ENCODE results near the gene TNNC2. TPM values are rescaled to one million over a fixed set of nuclear protein-coding genes. Genes with fewer than 3 reads are reported as not detected.

TNNC2 gene
- total RNA-seq, 1 experiment from 2014 or later: 4.6 TPM

DNA sequence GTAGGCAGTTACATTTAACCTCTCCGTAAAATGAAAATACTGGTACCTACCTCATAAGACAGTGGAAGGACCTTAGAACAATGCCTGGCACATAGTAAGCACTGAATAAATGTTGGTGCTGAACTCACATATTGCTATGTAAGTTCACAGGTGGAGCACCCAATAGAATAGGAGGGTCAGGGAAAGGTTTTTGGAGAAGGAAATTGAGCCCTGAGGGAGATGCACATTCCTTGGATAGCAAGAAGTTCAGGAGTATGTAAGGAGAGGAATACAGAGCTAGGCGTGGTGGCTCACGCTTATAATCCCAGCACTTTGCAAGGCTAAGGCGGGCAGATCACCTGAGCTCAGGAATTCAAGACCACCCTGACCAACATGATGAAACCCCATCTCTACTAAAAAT is 7.6 kb downstream of the TNNC2 start:
- Histone ChIP-seq H3K27ac (ENCODE audit: insufficient read length, low read depth, low read length) (no peak overlapping the region), H3K4me2 (ENCODE audit: insufficient read depth, insufficient read length, low read length) (no peak overlapping the region), H3K23me2 (ENCODE audit: insufficient read length, low read depth, low read length, poor library complexity, severe bottlenecking) (no peaks in the 10 kb centered on the region), H3K9me3 (ENCODE audit: control insufficient read depth, low read depth, low read length) (no peaks in the 10 kb centered on the region), H3K79me2 (ENCODE audit: insufficient read depth, low read length) (no peaks in the 10 kb centered on the region), H2BK5ac (ENCODE audit: insufficient read length, low read length) (no peak overlapping the region), H4K20me1 (ENCODE audit: control insufficient read depth, insufficient read depth, insufficient read length) (no peaks in the 10 kb centered on the region), H4K5ac (ENCODE audit: insufficient read length, low read depth, low read length) (no peak overlapping the region), H3K56ac (ENCODE audit: insufficient read length, low read depth, low read length) (no peak overlapping the region), H3K79me1 (ENCODE audit: insufficient read depth, low read depth, low read length, poor library complexity, severe bottlenecking) (peaks cover under 1% of the 10 kb centered on the region), H2AFZ (ENCODE audit: low read length) (no peak overlapping the region), H3T11ph (ENCODE audit: low read length) (no peak overlapping the region), H3K9ac (ENCODE audit: extremely low read depth, insufficient read length, low read length) (no peak overlapping the region), H2BK120ac (ENCODE audit: low read depth, low read length, poor library complexity, severe bottlenecking) (no peak overlapping the region), H2BK12ac (ENCODE audit: insufficient read length, low read depth, low read length) (no peak overlapping the region), H4K8ac (replicated peaks; ENCODE audit: insufficient read length, low read depth, low read length) (no peak overlapping the region), H3K4me1 (ENCODE audit: insufficient read depth, low read length) (no peaks in the 10 kb centered on the region), H3K4ac (ENCODE audit: low read depth, low read length) (no peak overlapping the region), H3K27me3 (ENCODE audit: insufficient read depth, low read length) (no peaks in the 10 kb centered on the region; the same call in 1 of the 2 replicates), H2BK20ac (ENCODE audit: low read depth, low read length, poor library complexity, severe bottlenecking) (no peak overlapping the region), H3K23ac (ENCODE audit: insufficient read length, low read depth, low read length) (no peak overlapping the region), H2AK5ac (ENCODE audit: insufficient read length, low read length) (no peak overlapping the region), H4K91ac (ENCODE audit: insufficient read length, low read depth, low read length) (no peak overlapping the region), H3K14ac (ENCODE audit: insufficient read depth, low read length) (no peak overlapping the region), H2BK15ac (ENCODE audit: low read depth, low read length) (no peak overlapping the region), H3K18ac (ENCODE audit: insufficient read length, low read depth, low read length) (no peak overlapping the region)
- TF ChIP-seq, protein P1, sequence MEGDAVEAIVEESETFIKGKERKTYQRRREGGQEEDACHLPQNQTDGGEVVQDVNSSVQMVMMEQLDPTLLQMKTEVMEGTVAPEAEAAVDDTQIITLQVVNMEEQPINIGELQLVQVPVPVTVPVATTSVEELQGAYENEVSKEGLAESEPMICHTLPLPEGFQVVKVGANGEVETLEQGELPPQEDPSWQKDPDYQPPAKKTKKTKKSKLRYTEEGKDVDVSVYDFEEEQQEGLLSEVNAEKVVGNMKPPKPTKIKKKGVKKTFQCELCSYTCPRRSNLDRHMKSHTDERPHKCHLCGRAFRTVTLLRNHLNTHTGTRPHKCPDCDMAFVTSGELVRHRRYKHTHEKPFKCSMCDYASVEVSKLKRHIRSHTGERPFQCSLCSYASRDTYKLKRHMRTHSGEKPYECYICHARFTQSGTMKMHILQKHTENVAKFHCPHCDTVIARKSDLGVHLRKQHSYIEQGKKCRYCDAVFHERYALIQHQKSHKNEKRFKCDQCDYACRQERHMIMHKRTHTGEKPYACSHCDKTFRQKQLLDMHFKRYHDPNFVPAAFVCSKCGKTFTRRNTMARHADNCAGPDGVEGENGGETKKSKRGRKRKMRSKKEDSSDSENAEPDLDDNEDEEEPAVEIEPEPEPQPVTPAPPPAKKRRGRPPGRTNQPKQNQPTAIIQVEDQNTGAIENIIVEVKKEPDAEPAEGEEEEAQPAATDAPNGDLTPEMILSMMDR (conservative IDR thresholded peaks at IDR 0.05): no peak
- H3K4me3 Mint-ChIP-seq: no peak overlapping the region; a peak in 1 of 5 replicates
- H3K36me3 Mint-ChIP-seq (ENCODE audit: insufficient read depth in 1 of 3, low read depth in 3 of 3): peaks cover 16 to 27% (median 23%) of the 10 kb centered on the region in 3 experiments
- H3K27me3 Mint-ChIP-seq (ENCODE audit: low read depth): peaks cover 22% of the 10 kb centered on the region
- no peak for DNase-seq
- peak overlapping the region in 1 of 3 experiments; percentile 69; a peak in 2 of 7 replicates for H3K27ac Mint-ChIP-seq
- no peaks in the 10 kb centered on the region; a peak in 1 of 5 replicates for H3K9me3 Mint-ChIP-seq
- peaks cover 14 to 21% of the 10 kb centered on the region in 2 experiments for H3K4me1 Mint-ChIP-seq
- no CpG with 5 or more reads among the region's 4 CpGs for WGBS (ENCODE audit: extremely low coverage, insufficient read length, low lambda C conversion rate)

Measured in H9 (cell line).